ENCODE data around the gene HMCN2.

The HMCN2 gene

GRCh38 chr9:130462685-130463540 lies 197.4 kb downstream of the HMCN2 start:
- Histone ChIP-seq H3K27ac (ENCODE audit: low read length) (no peak overlapping the region), H3K9me3 (ENCODE audit: control insufficient read depth in 1 of 2, low read length in 2 of 2) (no peaks in the 10 kb centered on the region), H3K36me3 (ENCODE audit: control insufficient read depth in 1 of 2, insufficient read depth in 2 of 2, low read length in 2 of 2) (peaks cover 3 to 22% of the 10 kb centered on the region in 2 donors), H3K27me3 (ENCODE audit: low read depth, low read length) (no peaks in the 10 kb centered on the region), H3K4me3 (ENCODE audit: low read depth in 1 of 2, low read length in 2 of 2) (no peak overlapping the region), H3K4me1 (ENCODE audit: control insufficient read depth in 1 of 2, insufficient read depth in 2 of 2, low read length in 2 of 2) (no peaks in the 10 kb centered on the region)

- Histone ChIP-seq H3K27ac (ENCODE audit: low read length) (no peak overlapping the region), H3K4me1 (ENCODE audit: control insufficient read depth in 1 of 2, insufficient read depth in 2 of 2, low read length in 2 of 2) (no peaks in the 10 kb centered on the region), H3K9me3 (ENCODE audit: control insufficient read depth in 1 of 2, low read length in 2 of 2) (no peaks in the 10 kb centered on the region), H3K36me3 (ENCODE audit: control insufficient read depth in 1 of 2, insufficient read depth in 2 of 2, low read length in 2 of 2) (peaks cover 0 to 22% of the 10 kb centered on the region in 2 donors), H3K4me3 (ENCODE audit: low read depth in 1 of 2, low read length in 2 of 2) (no peak overlapping the region), H3K27me3 (ENCODE audit: low read depth, low read length) (no peaks in the 10 kb centered on the region)
Observed at GRCh38 chr9:130463763-130464745, 198.5 kb downstream of the HMCN2 start.

GRCh38 chr9:130465383-130466096 lies 200.0 kb downstream of the HMCN2 start:
- H3K36me3 ChIP-seq (ENCODE audit: control insufficient read depth in 1 of 2, insufficient read depth in 2 of 2, low read length in 2 of 2): peaks cover 0 to 23% of the 10 kb centered on the region in 2 donors
- no peak overlapping the region for H3K4me3 ChIP-seq (ENCODE audit: low read depth in 1 of 2, low read length in 2 of 2)
- no peaks in the 10 kb centered on the region for H3K4me1 ChIP-seq (ENCODE audit: control insufficient read depth in 1 of 2, insufficient read depth in 2 of 2, low read length in 2 of 2)
- H3K27ac ChIP-seq (ENCODE audit: low read length): no peak overlapping the region
- no peaks in the 10 kb centered on the region for H3K27me3 ChIP-seq (ENCODE audit: low read depth, low read length)
- H3K9me3 ChIP-seq (ENCODE audit: control insufficient read depth in 1 of 2, low read length in 2 of 2): no peaks in the 10 kb centered on the region

- no peak overlapping the region for H3K4me3 ChIP-seq (ENCODE audit: low read depth in 1 of 2, low read length in 2 of 2)
- no peak overlapping the region for H3K27ac ChIP-seq (ENCODE audit: low read length)
- no peaks in the 10 kb centered on the region for H3K27me3 ChIP-seq (ENCODE audit: low read depth, low read length)
- H3K4me1 ChIP-seq (ENCODE audit: control insufficient read depth in 1 of 2, insufficient read depth in 2 of 2, low read length in 2 of 2): no peaks in the 10 kb centered on the region
- peaks cover 0 to 32% of the 10 kb centered on the region in 2 donors for H3K36me3 ChIP-seq (ENCODE audit: control insufficient read depth in 1 of 2, insufficient read depth in 2 of 2, low read length in 2 of 2)
- H3K9me3 ChIP-seq (ENCODE audit: control insufficient read depth in 1 of 2, low read length in 2 of 2): no peaks in the 10 kb centered on the region
Observed at GRCh38 chr9:130466537-130467217, 201.1 kb downstream of the HMCN2 start.

- Histone ChIP-seq H3K27ac (ENCODE audit: low read length) (no peak overlapping the region), H3K36me3 (ENCODE audit: control insufficient read depth in 1 of 2, insufficient read depth in 2 of 2, low read length in 2 of 2) (peaks cover 0 to 32% of the 10 kb centered on the region in 2 donors), H3K27me3 (ENCODE audit: low read depth, low read length) (no peaks in the 10 kb centered on the region)
Observed at GRCh38 chr9:130467316-130467715, 201.8 kb downstream of the HMCN2 start.

GRCh38 chr9:130468566-130468965 lies 203.0 kb downstream of the HMCN2 start:
- no peaks in the 10 kb centered on the region for H3K27me3 ChIP-seq (ENCODE audit: low read depth, low read length)

More at GRCh38 chr9:130467316-130467715, 201.8 kb downstream of the HMCN2 start:
- Histone ChIP-seq H3K9me3 (ENCODE audit: control insufficient read depth in 1 of 2, low read length in 2 of 2) (no peaks in the 10 kb centered on the region), H3K4me1 (ENCODE audit: control insufficient read depth in 1 of 2, insufficient read depth in 2 of 2, low read length in 2 of 2) (no peaks in the 10 kb centered on the region), H3K4me3 (ENCODE audit: low read depth in 1 of 2, low read length in 2 of 2) (no peak overlapping the region)

GRCh38 chr9:130470269-130470668 lies 204.7 kb downstream of the HMCN2 start:
- H3K27me3 ChIP-seq (ENCODE audit: low read depth, low read length): no peaks in the 10 kb centered on the region
- peaks cover 0 to 27% of the 10 kb centered on the region in 2 donors for H3K36me3 ChIP-seq (ENCODE audit: control insufficient read depth in 1 of 2, insufficient read depth in 2 of 2, low read length in 2 of 2)
- H3K9me3 ChIP-seq (ENCODE audit: control insufficient read depth in 1 of 2, low read length in 2 of 2): no peaks in the 10 kb centered on the region
- no peak overlapping the region for H3K4me3 ChIP-seq (ENCODE audit: low read depth in 1 of 2, low read length in 2 of 2)
- no peaks in the 10 kb centered on the region for H3K4me1 ChIP-seq (ENCODE audit: control insufficient read depth in 1 of 2, insufficient read depth in 2 of 2, low read length in 2 of 2)
- no peak overlapping the region for H3K27ac ChIP-seq (ENCODE audit: low read length)

More at GRCh38 chr9:130468566-130468965, 203.0 kb downstream of the HMCN2 start:
- Histone ChIP-seq H3K4me1 (ENCODE audit: control insufficient read depth in 1 of 2, insufficient read depth in 2 of 2, low read length in 2 of 2) (no peaks in the 10 kb centered on the region), H3K27ac (ENCODE audit: low read length) (no peak overlapping the region), H3K36me3 (ENCODE audit: control insufficient read depth in 1 of 2, insufficient read depth in 2 of 2, low read length in 2 of 2) (peaks cover 0 to 29% of the 10 kb centered on the region in 2 donors), H3K4me3 (ENCODE audit: low read depth in 1 of 2, low read length in 2 of 2) (no peak overlapping the region), H3K9me3 (ENCODE audit: control insufficient read depth in 1 of 2, low read length in 2 of 2) (no peaks in the 10 kb centered on the region)

- Histone ChIP-seq H3K36me3 (ENCODE audit: control insufficient read depth in 1 of 2, insufficient read depth in 2 of 2, low read length in 2 of 2) (peaks cover 0 to 21% of the 10 kb centered on the region in 2 donors), H3K27me3 (ENCODE audit: low read depth, low read length) (no peaks in the 10 kb centered on the region), H3K9me3 (ENCODE audit: control insufficient read depth in 1 of 2, low read length in 2 of 2) (no peaks in the 10 kb centered on the region), H3K4me1 (ENCODE audit: control insufficient read depth in 1 of 2, insufficient read depth in 2 of 2, low read length in 2 of 2) (no peaks in the 10 kb centered on the region), H3K4me3 (ENCODE audit: low read depth in 1 of 2, low read length in 2 of 2) (no peak overlapping the region), H3K27ac (ENCODE audit: low read length) (no peak overlapping the region)
Observed at GRCh38 chr9:130470950-130471349, 205.4 kb downstream of the HMCN2 start.

GRCh38 chr9:130471411-130472183 lies 206.0 kb downstream of the HMCN2 start:
- Histone ChIP-seq H3K4me1 (ENCODE audit: control insufficient read depth in 1 of 2, insufficient read depth in 2 of 2, low read length in 2 of 2) (no peaks in the 10 kb centered on the region), H3K27me3 (ENCODE audit: low read depth, low read length) (no peaks in the 10 kb centered on the region), H3K36me3 (ENCODE audit: control insufficient read depth in 1 of 2, insufficient read depth in 2 of 2, low read length in 2 of 2) (peaks cover 0 to 15% of the 10 kb centered on the region in 2 donors)

GRCh38 chr9:130472184-130472705 lies 206.7 kb downstream of the HMCN2 start:
- Histone ChIP-seq H3K36me3 (ENCODE audit: control insufficient read depth in 1 of 2, insufficient read depth in 2 of 2, low read length in 2 of 2) (peaks cover 0 to 19% of the 10 kb centered on the region in 2 donors), H3K4me1 (ENCODE audit: control insufficient read depth in 1 of 2, insufficient read depth in 2 of 2, low read length in 2 of 2) (no peaks in the 10 kb centered on the region), H3K9me3 (ENCODE audit: control insufficient read depth in 1 of 2, low read length in 2 of 2) (no peaks in the 10 kb centered on the region), H3K4me3 (ENCODE audit: low read depth in 1 of 2, low read length in 2 of 2) (no peak overlapping the region), H3K27me3 (ENCODE audit: low read depth, low read length) (no peaks in the 10 kb centered on the region), H3K27ac (ENCODE audit: low read length) (no peak overlapping the region)

More at GRCh38 chr9:130471411-130472183, 206.0 kb downstream of the HMCN2 start:
- H3K9me3 ChIP-seq (ENCODE audit: control insufficient read depth in 1 of 2, low read length in 2 of 2): no peaks in the 10 kb centered on the region
- H3K4me3 ChIP-seq (ENCODE audit: low read depth in 1 of 2, low read length in 2 of 2): no peak overlapping the region
- H3K27ac ChIP-seq (ENCODE audit: low read length): no peak overlapping the region

All from muscle layer of duodenum (tissue), 2 donors.